MV-4-11 (cell line): Measurements from ENCODE around the gene SLC38A3.

Source experiments
- DNase-seq: peaks from one replicate; lab custom pipeline; 2025; lab: John Stamatoyannopoulos, UW

Gene SLC38A3

GRCh38 chr3:50211930-50212329 lies 6.9 kb downstream of the SLC38A3 start:
- DNase-seq = peak; percentile 87

DNA sequence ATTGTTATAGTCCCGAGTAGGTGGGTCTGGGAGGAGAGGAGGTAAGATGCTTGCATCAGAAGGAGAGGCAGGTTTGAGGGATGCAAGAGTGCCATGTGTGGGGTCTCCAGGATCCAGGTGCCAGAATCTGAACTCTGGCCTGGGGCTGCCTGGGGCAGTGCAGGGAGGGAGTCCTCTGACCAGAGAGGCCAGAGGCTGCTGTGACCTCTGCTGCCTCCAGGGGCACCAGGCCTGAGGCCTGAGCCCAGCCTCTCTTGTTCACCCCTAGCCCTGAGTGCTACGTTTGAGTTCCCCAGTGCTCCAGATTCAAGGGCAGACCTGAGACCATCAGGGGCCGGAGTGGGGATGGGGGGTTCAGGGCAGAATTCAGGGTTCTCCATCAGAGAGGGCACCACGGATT lies 7.4 kb downstream of the SLC38A3 start:
- no peak for DNase-seq

DNA sequence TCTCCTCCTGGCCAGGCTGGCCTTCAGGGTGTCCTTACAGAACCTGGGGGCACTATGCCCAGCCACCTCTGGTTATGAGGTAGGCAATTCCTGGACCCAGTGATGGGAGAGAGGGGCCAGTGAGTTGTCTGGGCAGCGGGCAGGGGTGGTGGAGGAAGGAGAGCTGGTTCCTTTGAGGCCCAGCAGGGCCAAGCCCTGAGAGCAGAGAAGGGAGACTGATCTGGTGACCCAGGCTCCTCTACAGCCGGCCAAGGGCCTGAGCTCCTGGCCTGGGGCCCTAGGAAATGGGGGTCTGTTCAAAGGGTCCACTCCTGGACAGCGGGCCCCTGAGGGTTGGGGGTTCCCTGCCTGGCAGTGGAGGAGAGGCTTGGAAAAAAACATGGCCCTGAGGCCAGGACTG lies 7.9 kb downstream of the SLC38A3 start:
- DNase-seq = no peak

- DNase-seq = no peak
Measured at GRCh38 chr3:50213373-50213772, 8.3 kb downstream of the SLC38A3 start.

DNA sequence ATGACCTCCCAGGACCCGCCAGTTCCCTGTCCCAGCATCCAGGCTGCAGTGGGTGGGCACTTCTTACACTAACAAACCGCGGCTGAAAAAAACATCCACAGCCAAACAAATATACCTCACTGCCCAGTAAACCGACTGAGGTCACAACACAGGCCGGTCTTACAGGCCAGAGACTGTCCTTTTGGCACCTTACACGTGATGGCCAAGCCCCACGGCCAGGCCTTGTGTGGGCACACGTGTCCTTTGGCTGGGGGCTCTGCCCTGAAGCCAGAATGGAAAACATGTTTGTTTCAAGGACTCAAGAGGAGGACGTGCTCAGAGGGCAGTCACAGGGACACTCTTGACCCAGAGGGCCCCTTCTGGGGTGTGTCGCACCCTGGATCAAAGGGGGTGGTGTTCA lies 9.8 kb downstream of the SLC38A3 start:
- DNase-seq = no peak

DNA sequence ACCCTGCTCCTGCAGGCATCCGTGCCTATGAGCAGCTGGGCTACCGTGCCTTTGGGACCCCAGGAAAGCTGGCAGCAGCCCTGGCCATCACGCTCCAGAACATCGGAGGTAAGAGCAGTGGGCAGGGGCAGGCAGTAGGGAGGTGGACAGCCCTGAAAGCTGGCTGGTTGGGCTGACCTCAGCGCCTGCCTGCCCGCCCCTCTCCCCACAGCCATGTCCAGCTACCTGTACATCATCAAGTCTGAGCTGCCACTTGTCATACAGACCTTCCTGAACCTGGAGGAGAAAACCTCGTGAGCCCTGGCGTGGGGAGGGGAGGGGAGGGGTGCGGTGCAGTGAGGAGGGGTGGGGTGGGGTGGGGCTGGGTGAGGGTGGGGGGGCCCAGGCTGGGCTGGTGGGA lies 10.5 kb downstream of the SLC38A3 start:
- DNase-seq = no peak

- DNase-seq = no peak
Measured at GRCh38 chr3:50217681-50218080, 12.6 kb downstream of the SLC38A3 start.

DNA sequence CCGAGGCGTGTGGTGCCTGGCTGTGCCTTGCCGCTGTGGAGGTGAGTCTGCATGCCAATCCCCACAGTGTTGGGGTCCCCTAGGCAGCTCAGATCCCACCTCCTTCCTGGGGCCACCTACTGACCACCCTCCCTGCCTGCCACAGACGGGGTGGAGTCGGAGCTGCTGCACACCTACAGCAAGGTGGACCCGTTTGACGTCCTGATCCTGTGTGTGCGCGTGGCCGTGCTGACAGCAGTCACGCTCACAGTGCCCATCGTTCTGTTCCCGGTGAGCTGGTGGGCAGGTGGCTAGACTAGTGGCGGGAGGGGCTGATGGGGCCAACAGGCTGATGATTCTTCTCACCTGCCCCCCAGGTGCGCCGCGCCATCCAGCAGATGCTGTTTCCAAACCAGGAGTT lies 13.4 kb downstream of the SLC38A3 start:
- no peak for DNase-seq

DNA sequence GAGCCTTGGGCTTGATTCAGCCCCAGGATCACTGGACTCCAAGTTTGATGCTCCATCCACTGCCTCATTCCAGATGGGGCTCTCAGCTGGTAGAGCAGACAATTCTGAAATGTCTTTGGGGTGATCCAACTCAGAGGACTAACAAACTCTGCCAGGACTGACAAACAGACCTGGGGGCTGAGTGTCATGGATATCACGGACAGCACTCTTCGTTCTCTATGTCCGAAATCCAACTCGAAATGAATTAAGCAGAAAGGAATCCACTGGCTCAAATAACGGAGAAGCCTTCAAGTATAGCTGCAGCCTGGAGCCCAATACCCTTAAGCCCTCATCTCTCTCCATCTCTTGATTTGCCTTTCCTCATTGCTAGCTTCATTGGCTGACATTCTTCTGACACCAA lies 14.2 kb downstream of the SLC38A3 start:
- no peak for DNase-seq

DNA sequence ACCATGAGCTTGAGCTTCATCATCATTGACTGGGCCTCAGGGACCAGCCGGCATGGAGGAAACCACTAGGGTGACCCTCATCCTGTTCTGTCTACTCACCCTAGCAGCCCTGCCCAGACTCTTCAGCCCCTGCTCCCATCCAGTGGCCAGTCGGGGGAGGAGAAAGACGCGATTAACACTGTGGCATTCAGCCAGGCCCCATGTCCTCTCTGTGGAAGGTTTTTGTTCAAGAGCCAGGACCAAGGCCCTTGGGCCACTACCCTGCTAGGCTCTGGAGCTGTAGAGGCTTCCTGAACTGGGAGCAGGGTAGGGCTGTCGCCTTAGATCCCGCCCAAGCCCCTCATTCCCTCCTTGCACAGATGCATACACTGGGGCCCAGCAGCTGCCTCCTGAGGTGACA lies 15.0 kb downstream of the SLC38A3 start:
- no peak for DNase-seq

- no peak for DNase-seq
Measured at GRCh38 chr3:50221051-50221410, 16.0 kb downstream of the SLC38A3 start.

DNA sequence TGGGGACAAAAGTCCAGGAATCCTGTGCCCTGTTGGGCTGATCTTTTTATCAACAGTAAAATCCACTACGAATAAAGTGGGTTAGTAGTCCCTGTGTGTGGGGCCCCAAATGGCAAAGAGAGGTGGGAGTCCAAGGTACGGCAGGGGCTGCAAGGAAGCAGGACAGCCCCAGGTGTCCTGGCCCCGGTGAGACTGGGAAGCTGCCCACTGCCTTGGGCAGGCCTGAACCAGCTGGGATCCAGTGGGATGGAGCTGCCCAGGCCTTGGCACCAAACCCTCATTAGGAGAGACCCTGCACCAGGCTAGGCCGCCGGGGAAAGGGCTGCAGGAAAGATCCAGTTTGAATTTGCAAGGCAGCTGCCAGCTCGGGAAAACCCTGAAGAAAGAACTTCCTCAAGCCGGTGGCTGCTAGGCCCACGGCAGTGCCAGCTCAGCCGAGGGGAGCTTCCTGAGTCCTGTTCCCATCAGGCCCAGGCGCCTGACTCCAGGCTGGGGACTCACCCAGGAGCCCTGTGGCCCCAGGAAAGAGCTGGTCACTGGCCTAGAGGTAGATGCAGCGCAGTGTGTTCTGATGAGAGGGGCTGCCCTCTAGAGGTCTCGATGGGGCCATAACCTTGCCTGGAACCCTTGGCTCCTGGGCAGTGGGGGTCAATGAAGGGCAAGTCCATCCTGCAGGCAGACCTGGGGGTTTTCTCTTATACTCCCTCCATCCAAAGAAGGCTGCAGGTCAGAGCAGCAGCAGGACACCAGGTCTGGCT lies 16.5 kb downstream of the SLC38A3 start:
- DNase-seq = peak; percentile 7

- no peak for DNase-seq
Measured at GRCh38 chr3:50222169-50222528, 17.1 kb downstream of the SLC38A3 start.

GRCh38 chr3:50224639-50225038 lies 19.6 kb downstream of the SLC38A3 start:
- no peak for DNase-seq

DNA sequence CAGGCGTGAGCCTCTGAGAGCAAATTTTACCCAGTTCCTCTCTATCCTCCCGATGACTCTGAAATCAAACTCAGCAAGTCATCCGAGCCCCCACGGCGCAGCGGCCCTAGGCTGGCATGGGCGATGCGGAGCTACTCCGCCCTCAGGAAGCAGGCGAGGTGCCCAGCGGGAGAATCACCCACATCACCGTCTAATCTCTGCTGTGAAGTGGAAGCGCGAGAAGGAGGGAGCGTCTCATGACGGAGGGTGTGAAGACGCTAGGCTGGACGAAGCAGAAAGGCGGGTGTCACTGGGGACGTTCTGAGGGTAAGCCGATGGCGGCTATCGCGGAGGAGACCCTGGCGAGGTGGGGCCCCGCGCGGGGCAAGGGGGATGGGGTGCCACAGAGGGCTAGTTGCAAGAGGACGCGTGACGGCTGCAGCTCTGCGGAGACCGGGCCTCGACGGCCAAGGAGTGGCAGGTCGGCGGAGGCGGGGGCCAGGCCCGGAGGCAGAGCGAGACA lies 21.9 kb downstream of the SLC38A3 start:
- DNase-seq = peak; percentile 30

DNA sequence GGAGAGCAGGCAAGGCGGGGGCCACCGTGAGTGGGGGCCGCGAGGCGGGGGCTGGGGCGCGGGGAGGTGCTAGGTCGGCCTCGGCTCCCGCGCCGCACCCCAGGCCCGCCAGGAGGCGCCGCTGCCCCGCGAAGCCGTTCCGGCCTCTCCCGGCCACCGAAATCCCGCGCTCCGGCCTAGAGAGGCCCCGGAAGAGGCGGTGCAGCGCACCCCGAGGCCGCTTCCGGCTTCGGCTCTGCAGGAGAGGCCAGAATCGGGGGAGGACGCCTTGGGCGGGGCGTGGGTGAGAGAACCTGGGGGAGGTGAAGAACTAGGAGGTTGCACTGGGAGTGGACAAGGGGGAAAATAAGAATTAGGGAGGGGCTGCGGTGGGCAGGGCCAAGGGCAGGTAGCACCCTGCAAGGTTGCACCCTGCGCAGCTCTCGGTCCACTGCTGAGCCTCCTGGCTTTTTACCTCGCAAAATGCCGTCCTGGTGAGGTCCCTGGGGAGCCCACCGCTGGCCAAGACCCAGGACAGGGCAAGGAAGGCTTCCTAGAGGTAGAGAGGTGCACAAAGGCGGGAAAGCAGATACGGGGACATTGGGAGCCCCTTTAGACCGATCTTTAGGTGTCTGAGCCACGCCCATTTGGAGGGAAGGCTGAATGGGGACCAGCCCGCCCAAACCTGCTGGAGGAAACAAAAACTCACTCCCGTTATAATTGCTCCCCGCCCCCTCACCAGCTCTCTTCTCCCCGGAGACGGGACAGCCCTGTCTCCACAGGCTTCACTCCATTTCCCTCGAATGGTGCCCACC lies 22.5 kb downstream of the SLC38A3 start:
- peak; percentile 87 for DNase-seq

DNA sequence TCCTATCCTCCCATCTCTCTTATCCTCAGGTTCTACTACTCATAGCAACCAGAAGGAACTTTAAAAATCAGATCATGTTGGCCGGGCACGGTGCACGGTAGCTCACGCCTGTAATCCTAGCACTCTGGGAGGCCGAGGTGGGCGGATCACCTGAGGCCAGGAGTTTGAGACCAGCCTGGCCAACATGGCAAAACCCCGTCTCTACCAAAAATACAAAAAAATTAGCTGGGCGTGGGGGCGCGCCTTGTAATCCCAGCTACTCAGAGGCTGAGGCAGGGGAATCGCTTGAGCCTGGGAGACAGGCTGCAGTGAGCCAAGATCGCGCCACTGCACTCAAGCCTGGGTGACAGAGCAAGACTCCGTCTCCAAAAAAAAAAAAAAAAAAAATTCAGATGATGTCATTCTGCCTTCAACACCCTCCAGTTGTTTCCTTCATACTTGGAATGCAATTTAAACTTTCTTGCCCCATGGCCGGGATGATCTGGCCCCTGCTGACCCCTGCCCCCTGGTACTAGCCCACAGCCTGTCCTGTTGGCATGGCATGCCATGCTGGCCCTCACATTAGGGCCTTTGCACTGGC lies 23.2 kb downstream of the SLC38A3 start:
- peak; percentile 27 for DNase-seq

DNA sequence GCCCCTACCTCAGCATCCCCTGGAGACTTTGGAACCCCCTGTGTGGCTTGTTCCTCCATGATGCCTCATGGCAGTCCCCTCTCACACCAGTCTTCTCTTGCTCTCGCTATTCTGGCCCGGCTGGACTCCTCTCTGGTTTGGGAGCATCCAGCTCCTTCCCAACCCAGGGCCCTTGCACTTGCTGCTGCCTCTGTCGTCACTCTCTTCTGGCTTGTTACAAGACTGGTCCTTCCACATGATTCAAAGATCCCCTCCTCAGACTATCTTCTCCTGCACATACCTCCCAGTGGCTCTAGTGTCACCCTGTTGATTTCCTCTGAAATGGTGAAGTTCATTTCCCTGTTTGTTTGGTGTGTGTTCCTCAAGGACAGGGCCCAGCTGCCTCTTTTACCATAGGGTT lies 24.4 kb downstream of the SLC38A3 start:
- DNase-seq = no peak

GRCh38 chr3:50230104-50230793 lies 25.2 kb downstream of the SLC38A3 start:
- peak; percentile 80 for DNase-seq

- no peak for DNase-seq
Measured at GRCh38 chr3:50230794-50231125, 25.7 kb downstream of the SLC38A3 start.

DNA sequence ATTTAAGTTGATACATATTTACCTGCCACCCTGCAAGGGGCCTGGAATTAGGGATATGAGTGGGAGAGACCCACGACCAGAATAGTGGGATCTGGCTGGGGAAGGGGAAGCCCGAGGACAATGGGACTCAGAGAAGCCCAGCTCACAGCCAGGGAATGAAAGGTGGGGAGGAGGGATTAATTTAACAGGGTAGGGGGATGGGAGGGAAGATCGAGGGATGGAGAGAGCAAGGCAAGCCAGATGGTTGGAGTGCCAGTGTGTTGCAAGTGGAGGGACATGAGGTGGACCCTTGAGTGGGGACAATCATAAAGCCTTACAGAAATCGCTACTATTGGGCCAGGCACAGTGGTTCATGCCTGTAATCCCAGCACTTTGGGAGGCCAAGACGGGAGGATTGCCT lies 26.5 kb downstream of the SLC38A3 start:
- DNase-seq = no peak

GRCh38 chr3:50232303-50232702 lies 27.2 kb downstream of the SLC38A3 start:
- DNase-seq = no peak

GRCh38 chr3:50233176-50233575 lies 28.1 kb downstream of the SLC38A3 start:
- DNase-seq = no peak
